ENCODE measurements around the gene PADI1. TPM values are rescaled to one million over a fixed set of nuclear protein-coding genes. Genes with fewer than 3 reads are reported as not detected.

Gene PADI1
- total RNA-seq, 1 experiment from 2014 or later, result 0.24 TPM

GRCh38 chr1:17161926-17162800 is 42.8 kb upstream of the PADI1 start:
- Histone ChIP-seq H2BK5ac (ENCODE audit: insufficient read length, low read length) (no peak overlapping the region), H2BK20ac (ENCODE audit: low read depth, low read length, poor library complexity, severe bottlenecking) (no peak overlapping the region), H2BK12ac (ENCODE audit: insufficient read length, low read depth, low read length) (no peak overlapping the region), H3K9me3 (ENCODE audit: control insufficient read depth, low read depth, low read length) (no peaks in the 10 kb centered on the region), H3K56ac (ENCODE audit: insufficient read length, low read depth, low read length) (no peak overlapping the region), H3T11ph (ENCODE audit: low read length) (no peak overlapping the region), H4K91ac (ENCODE audit: insufficient read length, low read depth, low read length) (no peak overlapping the region), H3K4ac (ENCODE audit: low read depth, low read length) (no peak overlapping the region), H3K27me3 (ENCODE audit: insufficient read depth, low read length) (no peaks in the 10 kb centered on the region), H3K14ac (ENCODE audit: insufficient read depth, low read length) (no peak overlapping the region), H3K27ac (ENCODE audit: insufficient read length, low read depth, low read length) (no peak overlapping the region), H3K79me1 (ENCODE audit: insufficient read depth, low read depth, low read length, poor library complexity, severe bottlenecking) (no peaks in the 10 kb centered on the region), H2BK15ac (ENCODE audit: low read depth, low read length) (no peak overlapping the region), H2AFZ (ENCODE audit: low read length) (no peak overlapping the region), H3K9ac (ENCODE audit: extremely low read depth, insufficient read length, low read length) (no peak overlapping the region), H3K79me2 (ENCODE audit: insufficient read depth, low read length) (no peaks in the 10 kb centered on the region), H4K5ac (ENCODE audit: insufficient read length, low read depth, low read length) (no peak overlapping the region), H3K4me2 (ENCODE audit: insufficient read depth, insufficient read length, low read length) (no peak overlapping the region), H3K23ac (ENCODE audit: insufficient read length, low read depth, low read length) (no peak overlapping the region), H4K20me1 (ENCODE audit: control insufficient read depth, insufficient read depth, insufficient read length) (no peaks in the 10 kb centered on the region), H4K8ac (replicated peaks; ENCODE audit: insufficient read length, low read depth, low read length) (no peak overlapping the region), H3K23me2 (ENCODE audit: insufficient read length, low read depth, low read length, poor library complexity, severe bottlenecking) (no peaks in the 10 kb centered on the region), H3K18ac (ENCODE audit: insufficient read length, low read depth, low read length) (no peak overlapping the region), H2AK5ac (ENCODE audit: insufficient read length, low read length) (no peak overlapping the region), H2BK120ac (ENCODE audit: low read depth, low read length, poor library complexity, severe bottlenecking) (no peak overlapping the region), H3K4me1 (ENCODE audit: insufficient read depth, low read length) (peaks cover 7% of the 10 kb centered on the region; the same call in 1 of the 2 replicates)
- TF ChIP-seq CTCF (conservative IDR thresholded peaks at IDR 0.05), result no peak
- no peak for DNase-seq
- no peak overlapping the region for H3K4me3 Mint-ChIP-seq
- peaks cover 31 to 32% of the 10 kb centered on the region in 2 experiments for H3K4me1 Mint-ChIP-seq
- H3K36me3 Mint-ChIP-seq (ENCODE audit: insufficient read depth in 1 of 3, low read depth in 3 of 3), result peaks cover 0 to 3% (median 0%) of the 10 kb centered on the region in 3 experiments; a peak in 2 of 7 replicates
- no CpG with 5 or more reads among the region's 20 CpGs for WGBS (ENCODE audit: extremely low coverage, insufficient read length, low lambda C conversion rate)
- H3K27ac Mint-ChIP-seq, result no peak overlapping the region
- H3K27me3 Mint-ChIP-seq (ENCODE audit: low read depth), result peaks cover 15% of the 10 kb centered on the region
- peaks cover 6 to 9% of the 10 kb centered on the region in 2 experiments; a peak in 2 of 5 replicates for H3K9me3 Mint-ChIP-seq

Data from H9 (cell line).